H7 (cell line): Measurements from ENCODE around the gene NAV3. TPM values are rescaled to one million over a fixed set of nuclear protein-coding genes. Genes with fewer than 3 reads are reported as not detected.

ENCODE experiments used
- DNase-seq: peaks from one replicate; pipeline ENCODE4 v3.0.0; 2012
- H3K27me3 ChIP-seq: 2 replicates; pipeline ENCODE4 v1.6.0; 2011; ENCODE audit warnings: mild to moderate bottlenecking, low read length; ENCODE audit not compliant: control insufficient read depth, insufficient read depth
- H3K36me3 ChIP-seq: replicated peaks from 2 replicates; pipeline ENCODE4 v1.5.1; 2011; ENCODE audit warnings: low read length; ENCODE audit not compliant: control insufficient read depth, insufficient read depth
- H3K4me3 ChIP-seq: 2 replicates; pipeline ENCODE4 v1.5.1; 2011; ENCODE audit warnings: low read depth, mild to moderate bottlenecking, control low read depth, low read length, moderate library complexity; ENCODE audit not compliant: insufficient read depth
- total RNA-seq: library from RNA; depleted of rRNA; stranded (reverse); fragments of >200 nt; shearing (Covaris generic); gene quantifications from 2 replicates; pipeline ENCODE4 v1.2.3, GENCODE V29; 2014

NAV3 gene
- total RNA-seq, 1 experiment from 2014 or later, result 0.14 TPM

GRCh38 chr12:77963576-77964178 is 133.0 kb downstream of the NAV3 start:
- Histone ChIP-seq H3K27me3 (no peaks in the 10 kb centered on the region), H3K36me3 (no peaks in the 10 kb centered on the region), H3K4me3 (no peak overlapping the region)
- DNase-seq, result no peak

GRCh38 chr12:77965790-77966189 is 135.1 kb downstream of the NAV3 start:
- H3K36me3 ChIP-seq, result no peaks in the 10 kb centered on the region
- no peaks in the 10 kb centered on the region for H3K27me3 ChIP-seq
- no peak overlapping the region for H3K4me3 ChIP-seq
- DNase-seq, result no peak

- Histone ChIP-seq H3K4me3 (no peak overlapping the region), H3K27me3 (no peaks in the 10 kb centered on the region), H3K36me3 (no peaks in the 10 kb centered on the region)
- no peak for DNase-seq
Measured at GRCh38 chr12:77968021-77968420, 137.3 kb downstream of the NAV3 start.

- no peaks in the 10 kb centered on the region for H3K27me3 ChIP-seq
- no peaks in the 10 kb centered on the region for H3K36me3 ChIP-seq
- no peak overlapping the region for H3K4me3 ChIP-seq
- DNase-seq, result no peak
Measured at GRCh38 chr12:77968571-77968970, 137.9 kb downstream of the NAV3 start.

GRCh38 chr12:77973579-77973978 is 142.9 kb downstream of the NAV3 start:
- Histone ChIP-seq H3K36me3 (no peaks in the 10 kb centered on the region), H3K4me3 (no peak overlapping the region), H3K27me3 (no peaks in the 10 kb centered on the region)
- DNase-seq, result no peak

- no peaks in the 10 kb centered on the region for H3K27me3 ChIP-seq
- no peak overlapping the region for H3K4me3 ChIP-seq
- no peaks in the 10 kb centered on the region for H3K36me3 ChIP-seq
- no peak for DNase-seq
Measured at GRCh38 chr12:77974645-77975044, 144.0 kb downstream of the NAV3 start.

GRCh38 chr12:77979597-77980250 is 149.0 kb downstream of the NAV3 start:
- Histone ChIP-seq H3K27me3 (no peaks in the 10 kb centered on the region), H3K4me3 (no peak overlapping the region), H3K36me3 (no peaks in the 10 kb centered on the region)
- no peak for DNase-seq

- Histone ChIP-seq H3K27me3 (no peaks in the 10 kb centered on the region), H3K36me3 (no peaks in the 10 kb centered on the region), H3K4me3 (no peak overlapping the region)
- DNase-seq, result no peak
Measured at GRCh38 chr12:77980782-77981181, 150.1 kb downstream of the NAV3 start.

- DNase-seq, result no peak
- Histone ChIP-seq H3K27me3 (no peaks in the 10 kb centered on the region), H3K4me3 (no peak overlapping the region), H3K36me3 (no peaks in the 10 kb centered on the region)
Measured at GRCh38 chr12:77983859-77984258, 153.2 kb downstream of the NAV3 start.

GRCh38 chr12:77992760-77993159 is 162.1 kb downstream of the NAV3 start:
- no peak for DNase-seq
- H3K36me3 ChIP-seq, result no peaks in the 10 kb centered on the region
- H3K27me3 ChIP-seq, result no peaks in the 10 kb centered on the region
- no peak overlapping the region for H3K4me3 ChIP-seq

GRCh38 chr12:77993658-77994057 is 163.0 kb downstream of the NAV3 start:
- H3K27me3 ChIP-seq, result no peaks in the 10 kb centered on the region
- no peak overlapping the region for H3K4me3 ChIP-seq
- no peaks in the 10 kb centered on the region for H3K36me3 ChIP-seq
- no peak for DNase-seq

- no peaks in the 10 kb centered on the region for H3K36me3 ChIP-seq
- no peaks in the 10 kb centered on the region for H3K27me3 ChIP-seq
- DNase-seq, result no peak
- no peak overlapping the region for H3K4me3 ChIP-seq
Measured at GRCh38 chr12:77995436-77996167, 164.9 kb downstream of the NAV3 start.

GRCh38 chr12:77996670-77997069 is 166.0 kb downstream of the NAV3 start:
- no peak for DNase-seq

GRCh38 chr12:77998236-77998786 is 167.6 kb downstream of the NAV3 start:
- Histone ChIP-seq H3K36me3 (no peaks in the 10 kb centered on the region), H3K27me3 (no peaks in the 10 kb centered on the region), H3K4me3 (no peak overlapping the region)
- no peak for DNase-seq

More at GRCh38 chr12:77996670-77997069, 166.0 kb downstream of the NAV3 start:
- H3K36me3 ChIP-seq, result no peaks in the 10 kb centered on the region
- H3K4me3 ChIP-seq, result no peak overlapping the region
- no peaks in the 10 kb centered on the region for H3K27me3 ChIP-seq
